HEK293T (cell line): Measurements from ENCODE around the gene DYNC1I1.

ENCODE experiments used
- CTCF ChIA-PET: fragments of 350-600 bp; formaldehyde crosslinking; extraction: SDS; loops from one replicate; lab custom pipeline; 2021; ENCODE audit warnings: antibody characterized with exemption, inconsistent platforms; lab: Yijun Ruan, JAX
- POLR2A ChIA-PET: fragments of 350-600 bp; formaldehyde crosslinking; extraction: SDS; loops from one replicate; lab custom pipeline; 2020; ENCODE audit warnings: antibody characterized with exemption, inconsistent platforms; lab: Yijun Ruan, JAX
- DNase-seq: peaks from one replicate; pipeline ENCODE4 v3.0.0; 2012; ENCODE audit warnings: mixed read lengths; ENCODE audit errors: extremely low spot score
- ARNT ChIP-seq: fragments of 450-650 bp; IDR thresholded peaks from 2 replicates; pipeline ENCODE4 v1.6.1; 2017; ENCODE audit warnings: mild to moderate bottlenecking
- BHLHE40 ChIP-seq: fragments of 450-650 bp; IDR thresholded peaks from 2 replicates; pipeline ENCODE4 v1.6.1; 2016; ENCODE audit warnings: mild to moderate bottlenecking, moderate library complexity, borderline replicate concordance
- CTBP1 ChIP-seq: fragments of 450-650 bp; IDR thresholded peaks from 2 replicates; pipeline ENCODE4 v1.6.1; 2016; ENCODE audit warnings: borderline replicate concordance
- ELF4 ChIP-seq: fragments of 450-650 bp; IDR thresholded peaks from 2 replicates; pipeline ENCODE4 v1.6.1; 2017; ENCODE audit warnings: antibody characterized with exemption
- FOXA1 ChIP-seq: fragments of 450-650 bp; IDR thresholded peaks from 2 replicates; pipeline ENCODE4 v1.6.1; 2016; ENCODE audit warnings: mild to moderate bottlenecking
- FOXK2 ChIP-seq: fragments of 450-650 bp; IDR thresholded peaks from 2 replicates; pipeline ENCODE4 v1.6.1; 2016; ENCODE audit warnings: mild to moderate bottlenecking
- FOXM1 ChIP-seq: fragments of 450-650 bp; IDR thresholded peaks from 2 replicates; pipeline ENCODE4 v1.6.1; 2017; ENCODE audit warnings: mild to moderate bottlenecking, borderline replicate concordance
- HDGF ChIP-seq: fragments of 450-650 bp; IDR thresholded peaks from 2 replicates; pipeline ENCODE4 v1.6.1; 2017; ENCODE audit warnings: antibody characterized with exemption, borderline replicate concordance
- L3MBTL2 ChIP-seq: fragments of 450-650 bp; conservative IDR thresholded peaks from 2 replicates; pipeline ENCODE4 v1.6.1; 2016; ENCODE audit warnings: mild to moderate bottlenecking
- LEF1 ChIP-seq: fragments of 450-650 bp; IDR thresholded peaks from 2 replicates; pipeline ENCODE4 v1.6.1; 2017; ENCODE audit warnings: mild to moderate bottlenecking, borderline replicate concordance
- NFRKB ChIP-seq: fragments of 450-650 bp; IDR thresholded peaks from 2 replicates; pipeline ENCODE4 v1.6.1; 2016; ENCODE audit warnings: mild to moderate bottlenecking, moderate library complexity
- SP1 ChIP-seq: fragments of 450-650 bp; IDR thresholded peaks from 2 replicates; pipeline ENCODE4 v1.6.1; 2017
- SUZ12 ChIP-seq: fragments of 450-650 bp; IDR thresholded peaks from 2 replicates; pipeline ENCODE4 v1.6.1; 2016; ENCODE audit warnings: mild to moderate bottlenecking
- TARDBP ChIP-seq: fragments of 450-650 bp; IDR thresholded peaks from 2 replicates; pipeline ENCODE4 v1.6.1; 2016
- ZNF384 ChIP-seq: fragments of 450-650 bp; IDR thresholded peaks from 2 replicates; pipeline ENCODE4 v1.6.1; 2016
- TF ChIP-seq, protein P1 (sequence below): fragments of 450-650 bp; IDR thresholded peaks from 2 replicates; pipeline ENCODE4 v1.6.1; 2016

Gene DYNC1I1

DNA sequence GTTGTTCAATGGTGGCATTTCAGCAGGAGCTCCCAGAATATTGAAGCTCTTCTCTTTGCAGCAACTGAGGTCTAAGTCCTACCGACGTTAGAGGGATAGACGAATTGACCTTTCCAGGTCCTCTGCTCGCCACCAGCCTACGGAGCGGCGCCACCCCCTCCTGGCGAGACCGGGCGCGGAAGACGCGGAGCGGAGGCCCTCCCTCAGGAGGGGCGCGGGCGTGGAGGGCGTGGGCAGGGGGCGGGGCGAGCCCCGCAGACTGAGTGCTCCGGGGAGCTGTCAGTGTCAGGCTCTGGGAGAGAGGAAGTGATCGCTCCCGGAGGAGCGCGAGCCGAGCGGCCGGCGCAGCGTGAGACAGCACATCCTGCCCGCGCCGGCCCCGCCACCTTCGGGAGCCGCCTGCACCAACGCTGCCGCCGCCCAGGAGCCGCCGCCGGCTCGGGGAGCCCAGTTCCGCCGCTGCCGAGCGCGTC lies at the start of gene DYNC1I1:
TSS of gene DYNC1I1 (plus strand) at position 257 of the 473 bp plus-strand sequence. CDS start 32,176 bp downstream, outside the sequence.
- peak; percentile 75 for DNase-seq
- POLR2A ChIA-PET: interaction anchor here (1.0 to 1.1 kb wide), 2 partner anchors 23 to 91 kb away, joined by 3 read pairs; no protein-coding TSS in a partner anchor
- TF ChIP-seq FOXK2: no peak
- CTCF ChIA-PET: interaction anchor here (1.2 kb wide), 1 partner anchor 69 kb away, joined by 5 read pairs; no protein-coding TSS in a partner anchor

DNA sequence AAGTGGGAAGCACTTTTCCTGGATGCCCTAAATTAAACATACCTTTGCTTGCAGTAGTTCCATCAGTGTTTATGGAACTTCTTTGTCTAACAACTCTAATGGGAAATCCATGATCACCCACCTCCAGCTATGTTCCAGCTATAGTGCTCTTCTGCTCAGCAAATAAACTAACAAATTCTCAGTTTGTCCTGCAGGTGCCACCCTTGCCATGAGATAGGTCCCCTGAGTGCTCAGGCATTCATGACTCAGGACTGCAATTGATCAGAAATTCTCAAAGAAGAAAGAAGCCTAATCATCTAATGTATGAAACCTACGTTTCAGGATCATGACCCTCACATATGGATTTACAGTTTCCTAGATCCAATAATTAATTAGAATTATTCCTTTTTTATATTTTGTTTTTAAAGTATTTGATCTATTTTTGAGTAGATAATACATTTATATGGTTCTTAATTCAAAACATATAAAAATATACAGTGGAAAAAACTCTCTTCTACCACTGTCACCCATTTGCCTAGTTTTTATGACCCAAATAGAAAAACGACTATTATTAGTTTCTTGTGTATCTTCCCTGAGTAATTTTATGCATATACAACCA lies 48.7 kb upstream of the DYNC1I1 start:
- DNase-seq: peak; percentile 67
- no peak for TF ChIP-seq BHLHE40
- no peak for TF ChIP-seq FOXM1
- no peak for TF ChIP-seq HDGF
- TF ChIP-seq SUZ12: no peak
- no peak for TF ChIP-seq SP1
- TF ChIP-seq CTBP1: no peak
- TF ChIP-seq L3MBTL2: no peak
- no peak for TF ChIP-seq FOXK2
- TF ChIP-seq, protein P1, sequence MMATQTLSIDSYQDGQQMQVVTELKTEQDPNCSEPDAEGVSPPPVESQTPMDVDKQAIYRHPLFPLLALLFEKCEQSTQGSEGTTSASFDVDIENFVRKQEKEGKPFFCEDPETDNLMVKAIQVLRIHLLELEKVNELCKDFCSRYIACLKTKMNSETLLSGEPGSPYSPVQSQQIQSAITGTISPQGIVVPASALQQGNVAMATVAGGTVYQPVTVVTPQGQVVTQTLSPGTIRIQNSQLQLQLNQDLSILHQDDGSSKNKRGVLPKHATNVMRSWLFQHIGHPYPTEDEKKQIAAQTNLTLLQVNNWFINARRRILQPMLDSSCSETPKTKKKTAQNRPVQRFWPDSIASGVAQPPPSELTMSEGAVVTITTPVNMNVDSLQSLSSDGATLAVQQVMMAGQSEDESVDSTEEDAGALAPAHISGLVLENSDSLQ: no peak
- TF ChIP-seq LEF1: no peak
- no peak for TF ChIP-seq ARNT
- TF ChIP-seq FOXA1: no peak
- TF ChIP-seq ELF4: no peak
- TF ChIP-seq ZNF384: no peak
- no peak for TF ChIP-seq TARDBP
- ChIA-PET CTCF (interaction anchor here (0.6 to 4.1 kb wide), 10 partner anchors 18 to 212 kb away, joined by 3 to 81 read pairs (median 4); no protein-coding TSS in a partner anchor), POLR2A (no interaction called here)

DNA sequence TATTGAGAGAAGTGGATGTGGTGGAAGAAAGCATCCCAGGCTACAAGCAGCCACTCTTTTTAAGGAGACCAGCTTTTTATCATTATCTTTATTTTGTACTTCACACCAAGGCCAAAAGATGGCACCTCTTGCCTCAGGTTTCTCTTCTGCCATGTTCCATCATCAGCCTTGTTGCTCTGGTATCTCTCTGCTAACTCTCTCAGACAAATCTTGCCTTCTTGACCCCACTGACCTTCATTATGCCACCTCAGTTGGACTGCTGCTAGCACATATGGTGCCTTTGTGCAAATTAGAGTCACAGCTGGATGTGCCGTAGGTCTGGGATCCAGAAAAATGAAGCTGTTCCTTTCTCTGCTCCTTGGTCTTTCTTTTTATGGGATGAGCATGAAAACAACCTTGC lies 47.1 kb upstream of the DYNC1I1 start:
- TF ChIP-seq FOXM1 (no peak), SUZ12 (no peak), L3MBTL2 (no peak), SP1 (no peak), NFRKB (no peak), FOXA1 (no peak), CTBP1 (no peak), LEF1 (no peak), TARDBP (no peak), ARNT (no peak)
- TF ChIP-seq, protein P1: no peak
- ChIA-PET POLR2A (no interaction called here), CTCF (interaction anchor here (0.6 to 4.1 kb wide), 6 partner anchors 28 to 145 kb away, joined by 3 to 81 read pairs (median 3); no protein-coding TSS in a partner anchor)
- no peak for DNase-seq

DNA sequence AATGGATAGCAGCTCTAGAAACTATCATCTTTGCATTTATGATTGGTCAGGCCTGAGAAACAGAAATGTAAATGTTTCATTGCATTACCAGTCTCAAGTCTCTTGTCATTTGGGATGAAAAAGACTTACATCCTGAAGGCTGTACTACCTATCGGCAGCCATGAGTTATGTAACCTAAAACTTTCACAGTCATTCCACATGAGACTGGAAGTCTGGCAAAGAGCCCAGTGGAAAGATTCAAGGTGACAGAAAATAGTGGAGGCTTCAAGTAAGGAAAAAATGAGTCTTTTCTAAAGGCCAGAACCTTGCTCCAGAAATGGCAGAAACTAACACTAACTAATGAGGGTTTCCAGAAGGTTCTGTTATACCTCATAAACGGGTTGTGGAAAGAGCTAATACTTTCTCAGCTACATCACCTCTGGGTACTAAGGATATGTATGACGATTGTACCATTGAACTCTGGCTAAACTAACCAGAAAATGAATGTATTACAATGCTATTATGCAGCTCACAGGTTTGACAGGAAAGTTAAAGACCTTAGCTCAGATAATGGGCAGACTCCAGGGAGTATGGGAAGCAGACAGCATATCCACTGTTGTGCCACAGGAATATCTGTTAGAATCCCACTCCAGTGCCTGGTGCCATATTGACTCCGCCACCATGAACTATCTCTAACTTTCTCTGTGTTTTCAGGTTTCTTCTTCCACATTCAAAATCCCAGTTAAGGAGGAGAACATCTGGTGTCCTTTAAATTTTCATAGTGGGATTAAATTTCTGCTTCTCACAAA lies 41.7 kb upstream of the DYNC1I1 start:
- TF ChIP-seq BHLHE40: no peak
- no peak for TF ChIP-seq FOXM1
- TF ChIP-seq TARDBP: no peak
- TF ChIP-seq ELF4: no peak
- TF ChIP-seq SP1: no peak
- TF ChIP-seq SUZ12: no peak
- no peak for TF ChIP-seq NFRKB
- no peak for TF ChIP-seq ZNF384
- TF ChIP-seq, protein P1: no peak
- no peak for TF ChIP-seq ARNT
- no peak for TF ChIP-seq L3MBTL2
- TF ChIP-seq LEF1: no peak
- no peak for TF ChIP-seq FOXK2
- no peak for TF ChIP-seq HDGF
- TF ChIP-seq FOXA1: no peak
- no peak for TF ChIP-seq CTBP1
- CTCF ChIA-PET: interaction anchor here (1.5 kb wide), 1 partner anchor 140 kb away, joined by 4 read pairs; no protein-coding TSS in a partner anchor
- POLR2A ChIA-PET: no interaction called here
- DNase-seq: no peak

DNA sequence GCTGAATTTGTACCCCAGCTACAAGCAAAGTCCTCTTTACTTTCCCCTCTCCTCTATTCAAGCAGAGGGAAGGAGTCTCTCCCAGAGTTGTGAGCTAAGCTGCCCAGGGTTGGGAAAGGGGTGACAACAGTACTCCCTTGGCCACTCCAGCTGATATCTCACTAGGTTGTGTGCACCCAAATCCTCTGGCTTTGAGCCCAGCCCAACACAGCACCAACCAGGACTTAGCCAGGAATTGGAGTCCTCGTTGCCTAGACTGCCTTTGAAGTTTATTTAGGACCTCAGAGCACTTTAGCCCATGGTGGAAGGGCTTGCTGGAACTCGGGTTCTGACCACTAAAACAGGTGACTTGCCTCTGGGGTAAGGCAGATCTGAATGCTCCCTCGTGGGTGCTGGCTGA lies 35.7 kb upstream of the DYNC1I1 start:
- ChIA-PET CTCF (interaction anchor here (1.0 kb wide), 1 partner anchor 133 kb away, joined by 3 read pairs; no protein-coding TSS in a partner anchor), POLR2A (no interaction called here)
- TF ChIP-seq, protein P1: no peak
- no peak for TF ChIP-seq CTBP1
- no peak for TF ChIP-seq FOXK2
- TF ChIP-seq ZNF384: no peak
- no peak for TF ChIP-seq SP1
- TF ChIP-seq ARNT: no peak
- no peak for TF ChIP-seq FOXM1
- DNase-seq: no peak
